Measurements from ENCODE around the gene PDE9A. TPM values are rescaled to one million over a fixed set of nuclear protein-coding genes. Genes with fewer than 3 reads are reported as not detected.

Gene PDE9A
- total and polyA plus RNA-seq, 2 donors (not counting 3 experiments of a cell fraction or from before 2014, with no cell fraction given): 0.28 to 2.2 TPM

DNA sequence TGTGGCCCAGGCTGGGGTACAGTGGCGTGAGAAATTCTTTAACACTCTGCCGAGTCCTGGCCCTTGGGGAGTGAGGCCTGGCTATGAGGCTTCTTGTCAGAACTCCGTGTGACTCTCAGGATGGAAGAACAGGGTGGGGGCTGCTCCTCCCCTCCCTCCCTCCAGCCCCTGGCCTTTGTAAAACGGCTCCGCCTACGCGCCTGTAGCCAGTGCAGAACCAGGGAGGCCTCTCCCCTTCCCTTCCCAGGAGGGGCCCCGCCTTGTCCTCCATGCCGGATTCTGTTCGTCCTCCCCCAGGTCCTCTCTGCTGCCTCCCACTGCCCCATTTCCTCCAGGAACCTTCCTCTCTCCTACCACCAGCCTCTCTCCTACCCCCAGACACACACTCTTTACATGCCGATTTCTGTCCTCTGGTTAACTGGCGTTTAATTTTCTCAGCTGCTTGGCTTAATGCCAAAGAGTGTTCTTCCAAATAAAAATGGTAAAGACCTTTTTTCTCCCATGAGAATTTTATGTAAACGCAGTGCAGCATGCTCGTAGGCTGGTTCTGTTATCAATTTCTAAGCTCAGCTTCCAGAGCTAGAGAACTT lies 21.0 kb downstream of the PDE9A start:
- Histone ChIP-seq H3K36me3 (ENCODE audit: control insufficient read depth in 2 of 2, extremely low read depth in 1 of 2, insufficient read depth in 2 of 2, low read length in 2 of 2) (no peaks in the 10 kb centered on the region), H4K20me1 (replicated peaks; ENCODE audit: control insufficient read depth, extremely low read depth, insufficient read depth, low read length) (no peaks in the 10 kb centered on the region), H2AFZ (ENCODE audit: low read depth, low read length) (no peak overlapping the region), H3K4me1 (ENCODE audit: control insufficient read depth, extremely low read depth, insufficient read depth, low read length) (peaks cover 10% of the 10 kb centered on the region), H3K9me1 (replicated peaks; ENCODE audit: control insufficient read depth, extremely low read depth, insufficient read depth, low read length) (no peaks in the 10 kb centered on the region), H3K27ac (ENCODE audit: insufficient read depth, low read depth, low read length) (no peak overlapping the region), H3K4me2 (ENCODE audit: insufficient read depth, low read length) (no peak overlapping the region), H3K79me2 (ENCODE audit: control insufficient read depth, insufficient read depth, low read length) (no peaks in the 10 kb centered on the region), H3K9me3 (replicated peaks; ENCODE audit: control insufficient read depth, insufficient read depth, low read length) (no peaks in the 10 kb centered on the region), H3K9ac (replicated peaks; ENCODE audit: extremely low read depth, insufficient read depth, low read length) (no peak overlapping the region), H3K27me3 (ENCODE audit: control insufficient read depth in 2 of 2, insufficient read depth in 2 of 2, low read length in 2 of 2) (peaks cover 0 to 9% of the 10 kb centered on the region in 2 experiments), H3K4me3 (replicated peaks in 1 of 3; ENCODE audit: insufficient read depth in 1 of 3, low read depth in 1 of 3, low read length in 3 of 3) (no peak overlapping the region)
- CTCF ChIA-PET: interaction anchor here (1.0 kb wide), 1 partner anchor 20 kb away, joined by 4 read pairs; no protein-coding TSS in a partner anchor
- intact Hi-C loops (cut with micrococcal nuclease) (no loop called here), dilution Hi-C loops (cut with MboI; ENCODE audit: extremely low pct_ligation_motif_present, low sequenced_read_pairs) (no loop called here)
- no TSS peak for BruUV-seq (replicated peaks)
- POLR2A ChIA-PET: no interaction called here
- no peak for FAIRE-seq
- TF ChIP-seq, protein P1, sequence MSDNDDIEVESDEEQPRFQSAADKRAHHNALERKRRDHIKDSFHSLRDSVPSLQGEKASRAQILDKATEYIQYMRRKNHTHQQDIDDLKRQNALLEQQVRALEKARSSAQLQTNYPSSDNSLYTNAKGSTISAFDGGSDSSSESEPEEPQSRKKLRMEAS (IDR thresholded peaks at IDR 0.05; ENCODE audit: insufficient read depth, insufficient read length): no peak
- no peak for TF ChIP-seq EZH2 (IDR thresholded peaks at IDR 0.05; ENCODE audit: borderline replicate concordance, low read depth, low read length, severe bottlenecking)
- no peak for TF ChIP-seq POLR2A (IDR thresholded peaks at IDR 0.05; ENCODE audit: low read depth, low read length)
- TF ChIP-seq, protein P2, sequence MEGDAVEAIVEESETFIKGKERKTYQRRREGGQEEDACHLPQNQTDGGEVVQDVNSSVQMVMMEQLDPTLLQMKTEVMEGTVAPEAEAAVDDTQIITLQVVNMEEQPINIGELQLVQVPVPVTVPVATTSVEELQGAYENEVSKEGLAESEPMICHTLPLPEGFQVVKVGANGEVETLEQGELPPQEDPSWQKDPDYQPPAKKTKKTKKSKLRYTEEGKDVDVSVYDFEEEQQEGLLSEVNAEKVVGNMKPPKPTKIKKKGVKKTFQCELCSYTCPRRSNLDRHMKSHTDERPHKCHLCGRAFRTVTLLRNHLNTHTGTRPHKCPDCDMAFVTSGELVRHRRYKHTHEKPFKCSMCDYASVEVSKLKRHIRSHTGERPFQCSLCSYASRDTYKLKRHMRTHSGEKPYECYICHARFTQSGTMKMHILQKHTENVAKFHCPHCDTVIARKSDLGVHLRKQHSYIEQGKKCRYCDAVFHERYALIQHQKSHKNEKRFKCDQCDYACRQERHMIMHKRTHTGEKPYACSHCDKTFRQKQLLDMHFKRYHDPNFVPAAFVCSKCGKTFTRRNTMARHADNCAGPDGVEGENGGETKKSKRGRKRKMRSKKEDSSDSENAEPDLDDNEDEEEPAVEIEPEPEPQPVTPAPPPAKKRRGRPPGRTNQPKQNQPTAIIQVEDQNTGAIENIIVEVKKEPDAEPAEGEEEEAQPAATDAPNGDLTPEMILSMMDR (IDR thresholded peaks at IDR 0.05; ENCODE audit: extremely low read depth in 1 of 2, insufficient read depth in 1 of 2, low read depth in 1 of 2, low read length in 2 of 2): no peak
- no peak for TF ChIP-seq FOS (IDR thresholded peaks at IDR 0.05; ENCODE audit: borderline replicate concordance, insufficient read depth, low read length)
- no peak for TF ChIP-seq MYC (IDR thresholded peaks at IDR 0.05; ENCODE audit: low read depth, low read length)
- TF ChIP-seq GATA2 (IDR thresholded peaks at IDR 0.05; ENCODE audit: insufficient read depth, insufficient read length, low read depth, low read length): no peak
- TF ChIP-seq POLR2AphosphoS5 (IDR thresholded peaks at IDR 0.05; ENCODE audit: insufficient read depth, low read depth, low read length): no peak
- TF ChIP-seq JUN (IDR thresholded peaks at IDR 0.05; ENCODE audit: borderline replicate concordance, insufficient read depth, insufficient read length, low read depth): no peak
- DNase-seq (ENCODE audit: low read depth, low spot score): no peak
